HFFc6 (cell line): ENCODE data around the gene STYX. TPM values are rescaled to one million over a fixed set of nuclear protein-coding genes. Genes with fewer than 3 reads are reported as not detected.

Experiments used
- DNase-seq: peaks from one replicate; pipeline ENCODE4 v3.0.0-alpha.2; 2018
- H3K27ac Mint-ChIP-seq: 2 replicates; pipeline ENCODE4 v1.8.0; 2020; ENCODE audit warnings: mild to moderate bottlenecking, mixed read lengths
- H3K27me3 Mint-ChIP-seq: 2 replicates; pipeline ENCODE4 v1.8.0; 2021; ENCODE audit warnings: mild to moderate bottlenecking, moderate library complexity, mixed read lengths; ENCODE audit not compliant: insufficient read depth
- H3K36me3 Mint-ChIP-seq: 2 replicates; pipeline ENCODE4 v1.8.0; 2021; ENCODE audit warnings: low read depth, mixed read lengths
- H3K4me1 Mint-ChIP-seq: 2 replicates; pipeline ENCODE4 v1.8.0; 2020; ENCODE audit warnings: low read depth, mixed read lengths
- H3K4me3 Mint-ChIP-seq: 2 replicates; pipeline ENCODE4 v1.8.0; 2020; ENCODE audit warnings: mild to moderate bottlenecking, moderate library complexity, mixed read lengths
- H3K9me3 Mint-ChIP-seq: 2 replicates; pipeline ENCODE4 v1.8.0; 2020; ENCODE audit warnings: mild to moderate bottlenecking, mixed read lengths
- CTCF ChIP-seq: fragments of 200-600 bp; sonication (generic); IDR thresholded peaks from 2 replicates; pipeline ENCODE4 v1.5.0; 2021; ENCODE audit warnings: antibody characterized with exemption, mild to moderate bottlenecking
- total RNA-seq, 6 experiments: library from RNA; stranded (reverse); fragmentation: NEBNext Ultra II Directional; extraction: Animal tissue kit (Norgen Biotek cat#: 25700); gene quantifications; 2 replicates in 1 of 6; 3 replicates in 5 of 6; pipeline ENCODE4 v1.2.3, GENCODE V29; 2021

STYX gene
- total RNA-seq, 6 experiments from 2014 or later = 19.3 to 24.7 (median 22.8) TPM

GRCh38 chr14:52767058-52767833 lies 37.3 kb downstream of the STYX start:
- H3K4me1 Mint-ChIP-seq = peaks cover 28% of the 10 kb centered on the region
- TF ChIP-seq CTCF = no peak
- no peak overlapping the region for H3K27ac Mint-ChIP-seq
- H3K36me3 Mint-ChIP-seq = peaks cover 4% of the 10 kb centered on the region
- no peaks in the 10 kb centered on the region for H3K9me3 Mint-ChIP-seq
- no peak for DNase-seq
- no peaks in the 10 kb centered on the region for H3K27me3 Mint-ChIP-seq
- no peak overlapping the region for H3K4me3 Mint-ChIP-seq

DNA sequence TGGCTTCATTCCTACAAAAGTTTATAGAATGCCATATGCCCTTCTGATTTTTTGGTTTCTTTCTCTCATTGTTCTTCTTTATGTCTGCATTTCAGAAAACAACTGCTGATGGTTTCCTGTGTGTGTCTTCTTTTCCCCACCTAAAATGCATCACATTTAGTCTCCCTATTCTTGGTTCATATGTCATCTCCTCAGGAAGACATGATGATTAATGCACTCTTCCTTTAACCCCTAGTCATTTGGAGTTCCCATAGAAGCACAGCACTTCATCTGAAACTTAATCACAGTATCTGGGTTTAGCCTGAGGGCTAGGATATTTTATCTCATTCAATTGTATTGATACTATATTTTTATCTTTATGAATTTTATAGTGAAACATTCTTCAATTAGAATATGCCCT lies 39.9 kb downstream of the STYX start:
- DNase-seq = no peak
- Mint-ChIP-seq H3K9me3 (no peaks in the 10 kb centered on the region), H3K27ac (0 out of 2 replicates have a peak overlapping the region, but pooled peaks have one; percentile 2), H3K4me1 (peaks cover 36% of the 10 kb centered on the region), H3K27me3 (no peaks in the 10 kb centered on the region; the same call in 1 of the 2 replicates), H3K36me3 (peaks cover under 1% of the 10 kb centered on the region), H3K4me3 (no peak overlapping the region)
- no peak for TF ChIP-seq CTCF

- Mint-ChIP-seq H3K36me3 (peaks cover 13% of the 10 kb centered on the region; the same call in 1 of the 2 replicates), H3K4me3 (no peak overlapping the region), H3K27me3 (no peaks in the 10 kb centered on the region; the same call in 1 of the 2 replicates), H3K4me1 (peaks cover 15% of the 10 kb centered on the region), H3K27ac (no peak overlapping the region), H3K9me3 (no peaks in the 10 kb centered on the region)
- no peak for TF ChIP-seq CTCF
- DNase-seq = no peak
Observed at GRCh38 chr14:52776816-52777215, 46.9 kb downstream of the STYX start.

- no peaks in the 10 kb centered on the region for H3K27me3 Mint-ChIP-seq
- peaks cover 20% of the 10 kb centered on the region; the same call in 1 of the 2 replicates for H3K36me3 Mint-ChIP-seq
- no peak overlapping the region for H3K27ac Mint-ChIP-seq
- H3K4me3 Mint-ChIP-seq = no peak overlapping the region
- no peak for TF ChIP-seq CTCF
- H3K9me3 Mint-ChIP-seq = no peaks in the 10 kb centered on the region
- H3K4me1 Mint-ChIP-seq = peaks cover 15% of the 10 kb centered on the region
- DNase-seq = no peak
Observed at GRCh38 chr14:52778702-52779101, 48.7 kb downstream of the STYX start.

GRCh38 chr14:52780893-52781292 lies 50.9 kb downstream of the STYX start:
- Mint-ChIP-seq H3K4me3 (no peak overlapping the region), H3K27me3 (no peaks in the 10 kb centered on the region), H3K36me3 (peaks cover 13% of the 10 kb centered on the region; the same call in 1 of the 2 replicates), H3K27ac (no peak overlapping the region), H3K4me1 (peaks cover 24% of the 10 kb centered on the region), H3K9me3 (no peaks in the 10 kb centered on the region)
- TF ChIP-seq CTCF = no peak
- no peak for DNase-seq
